HG03280 (cell line): Measurements from ENCODE around the gene PDZD2.
"Not testable (repeated sequence)": the region's sequence is repeated elsewhere in the genome, so short reads cannot be mapped to it uniquely, and the experiment has no call there.

Source experiments
- ATAC-seq: cut with Tn5 transposase; IDR thresholded peaks from one replicate; pipeline ENCODE4 v1.9.1; 2021; ENCODE audit warnings: mild to moderate bottlenecking, moderate library complexity; ENCODE audit not compliant: unreplicated experiment

Gene PDZD2

DNA sequence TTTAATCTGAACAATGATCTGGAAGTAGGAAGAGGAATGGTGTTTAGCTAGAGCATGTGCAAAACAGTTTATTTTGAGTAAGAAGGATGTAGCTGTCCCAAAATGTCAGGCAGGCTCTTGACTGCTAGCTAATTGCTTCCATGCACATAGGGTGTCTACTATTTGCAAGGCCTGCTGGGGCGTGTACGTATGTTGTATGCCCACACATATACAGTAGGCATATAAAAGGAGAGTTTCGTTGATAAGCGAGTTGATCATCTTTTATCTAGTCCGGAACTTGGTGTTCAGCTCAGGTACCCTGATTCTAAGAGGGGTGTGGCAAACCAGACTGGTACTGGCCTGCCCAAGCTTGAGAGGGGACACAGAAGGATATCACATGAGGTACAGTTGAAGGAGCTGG lies 358.0 kb downstream of the PDZD2 start:
- ATAC-seq = no peak

DNA sequence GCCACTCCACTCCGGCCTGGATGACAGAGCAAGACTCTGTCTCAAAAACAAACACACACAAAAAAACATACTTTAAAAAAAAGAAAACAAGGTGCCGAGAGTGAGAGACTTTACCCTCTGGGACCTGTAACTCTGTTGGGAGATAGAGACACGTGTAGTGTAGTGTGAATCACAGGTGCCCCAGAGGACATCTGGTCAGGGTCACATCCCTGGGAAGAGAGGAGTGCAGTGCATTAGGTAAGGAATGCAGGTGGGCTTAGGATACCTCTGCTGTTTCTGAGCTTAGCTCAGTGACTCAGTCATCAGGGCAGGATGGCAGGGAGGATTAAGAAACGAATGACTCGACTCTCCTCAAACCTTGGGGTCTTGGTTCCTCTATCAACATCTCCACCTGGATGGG lies 360.5 kb downstream of the PDZD2 start:
- no peak for ATAC-seq

DNA sequence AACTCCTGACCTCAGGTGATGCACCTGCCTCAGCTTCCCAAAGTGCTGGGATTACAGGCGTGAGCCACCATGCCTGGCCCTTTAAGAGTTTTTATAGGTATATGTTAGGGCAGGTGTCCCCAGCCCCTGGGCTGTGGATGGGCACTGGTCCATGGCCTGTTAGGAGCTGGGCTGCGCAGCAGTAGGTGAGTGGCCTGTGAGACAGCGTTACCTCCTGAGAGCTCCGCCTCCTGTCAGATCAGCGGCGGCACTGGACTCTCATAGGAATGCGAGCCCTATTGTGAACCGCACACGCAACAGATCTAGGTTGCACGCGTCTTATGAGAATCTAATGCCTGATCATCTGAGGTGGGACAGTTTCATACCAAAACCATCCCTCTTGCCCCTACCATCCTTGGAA lies 361.8 kb downstream of the PDZD2 start:
- no peak for ATAC-seq

DNA sequence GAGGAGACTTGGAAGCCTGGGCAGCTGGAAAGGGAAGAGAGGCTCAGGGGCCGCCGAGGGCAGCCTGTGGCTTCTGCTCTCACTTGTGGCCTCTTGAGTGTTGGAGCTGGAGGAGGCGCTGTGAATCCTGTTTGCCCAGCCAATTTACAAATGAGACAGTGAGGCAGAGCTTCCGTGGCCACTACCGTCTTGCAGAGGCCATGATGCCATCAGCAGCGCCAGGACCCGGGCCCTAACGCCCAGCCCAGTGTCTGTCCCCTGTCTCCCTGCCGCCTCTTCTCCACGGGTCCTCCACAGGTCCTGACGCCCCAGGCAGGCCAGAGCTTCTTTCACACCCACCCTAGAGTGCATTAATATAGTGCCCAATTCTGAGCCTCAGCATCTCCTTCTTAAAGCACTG lies 362.4 kb downstream of the PDZD2 start:
- no peak for ATAC-seq

DNA sequence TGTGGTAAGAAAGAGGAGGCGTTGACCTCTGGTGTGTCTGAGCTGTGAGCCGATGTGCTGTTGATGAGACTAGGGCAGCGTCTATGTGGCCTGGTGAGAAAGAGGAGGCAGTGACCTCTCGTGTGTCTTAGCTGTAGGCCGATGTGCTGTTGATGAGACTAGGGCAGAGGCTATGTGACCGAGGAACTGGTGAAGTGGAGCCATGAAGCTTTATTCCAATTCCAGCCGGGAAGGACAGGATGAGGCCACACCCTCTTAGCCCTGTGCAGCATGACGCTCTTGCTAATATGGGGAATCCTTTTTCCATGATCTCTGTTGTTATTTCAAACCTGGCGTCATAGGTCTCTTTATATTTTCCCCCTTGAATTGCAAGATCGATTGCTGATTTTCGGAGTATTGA lies 362.8 kb downstream of the PDZD2 start:
- ATAC-seq = no peak

DNA sequence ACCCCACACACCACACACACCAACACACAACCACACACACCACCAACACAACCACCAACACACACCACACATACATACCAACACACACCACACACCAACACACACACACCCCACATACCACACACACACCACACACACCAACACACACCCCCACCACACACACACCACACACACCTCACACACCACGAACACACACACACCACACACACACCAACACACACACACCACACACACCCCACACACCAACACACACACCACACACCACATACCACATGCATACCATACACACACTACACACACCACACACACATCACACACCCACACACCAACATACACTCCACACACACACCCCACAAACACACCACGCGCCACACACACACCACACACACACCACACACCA lies 363.8 kb downstream of the PDZD2 start:
- no peak for ATAC-seq

DNA sequence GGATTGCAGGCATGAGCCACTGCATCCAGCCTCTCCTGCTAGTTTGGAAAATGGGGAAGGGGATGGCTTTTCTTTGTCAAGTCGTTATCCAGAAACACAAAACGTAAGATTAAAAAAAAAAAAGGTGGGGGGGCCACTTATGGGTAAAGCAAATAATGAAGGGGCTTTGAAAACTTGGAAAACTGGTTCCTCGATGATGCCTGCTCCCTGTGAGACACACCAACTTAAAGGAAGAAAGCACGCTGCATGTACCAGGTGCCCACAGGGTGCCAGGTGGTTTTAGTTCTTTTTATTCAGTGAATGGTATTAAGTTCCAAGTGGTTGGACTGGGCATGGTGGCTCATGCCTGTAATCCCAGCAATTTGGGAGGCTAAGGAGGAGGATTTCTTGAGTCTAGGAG lies 365.1 kb downstream of the PDZD2 start:
- no peak for ATAC-seq

DNA sequence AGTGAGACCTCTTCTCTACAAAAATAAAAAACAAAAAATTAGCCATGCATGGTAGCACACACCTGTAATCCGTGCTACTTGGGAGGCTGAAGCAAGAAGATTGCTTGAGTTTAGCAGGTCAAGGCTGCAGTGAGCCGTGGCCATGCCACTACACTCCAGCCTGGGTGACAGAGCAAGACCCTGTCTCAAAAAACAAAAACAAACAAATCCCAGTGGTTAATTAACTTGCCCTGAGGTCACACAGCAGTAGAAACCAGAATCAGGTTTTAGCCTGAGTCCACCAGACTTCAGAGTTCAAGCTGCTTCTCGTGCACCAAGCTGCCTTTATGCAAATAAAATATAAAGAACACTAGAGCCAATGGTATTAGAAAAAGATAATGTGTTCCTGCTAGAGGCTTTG lies 365.5 kb downstream of the PDZD2 start:
- ATAC-seq = peak; percentile 48

DNA sequence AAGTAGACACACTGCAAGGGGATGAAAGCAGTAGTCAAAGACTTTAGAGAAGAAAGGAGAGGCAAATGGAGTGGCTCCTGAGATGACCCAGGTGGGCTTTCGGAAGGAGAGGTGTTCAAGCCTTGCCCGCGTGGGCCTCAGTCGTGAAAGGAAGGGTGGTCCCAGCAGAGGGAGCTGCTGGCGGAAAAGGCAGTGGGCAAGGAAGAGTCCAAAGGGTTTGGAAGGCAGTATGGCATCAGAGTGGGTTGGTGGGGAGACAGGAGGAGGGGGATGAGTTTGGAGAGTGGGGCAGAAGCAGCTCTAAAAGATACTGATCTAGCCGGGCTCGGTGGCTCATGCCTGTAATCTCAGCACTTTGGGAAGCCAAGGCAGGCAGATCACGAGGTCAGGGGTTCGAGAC lies 369.8 kb downstream of the PDZD2 start:
- no peak for ATAC-seq

DNA sequence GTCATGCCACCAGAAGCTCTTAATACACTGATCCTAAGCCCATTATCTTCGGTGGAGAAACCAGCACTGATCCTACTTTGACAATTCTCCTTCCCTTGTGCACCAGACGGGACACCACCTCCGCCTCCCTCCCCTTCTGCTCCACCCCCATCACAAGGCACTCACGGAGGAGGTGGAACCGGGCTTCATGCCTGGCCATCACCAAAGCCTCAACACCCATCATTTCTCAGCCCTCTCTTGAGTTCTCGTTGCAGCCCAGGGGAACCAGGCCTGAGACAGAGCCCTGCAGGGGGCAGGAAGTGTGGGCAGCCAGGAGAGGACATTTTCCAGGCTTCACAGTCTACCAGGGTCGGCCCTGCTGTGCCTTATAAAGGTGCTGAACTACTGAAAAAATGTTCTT lies 374.7 kb downstream of the PDZD2 start:
- ATAC-seq = no peak

DNA sequence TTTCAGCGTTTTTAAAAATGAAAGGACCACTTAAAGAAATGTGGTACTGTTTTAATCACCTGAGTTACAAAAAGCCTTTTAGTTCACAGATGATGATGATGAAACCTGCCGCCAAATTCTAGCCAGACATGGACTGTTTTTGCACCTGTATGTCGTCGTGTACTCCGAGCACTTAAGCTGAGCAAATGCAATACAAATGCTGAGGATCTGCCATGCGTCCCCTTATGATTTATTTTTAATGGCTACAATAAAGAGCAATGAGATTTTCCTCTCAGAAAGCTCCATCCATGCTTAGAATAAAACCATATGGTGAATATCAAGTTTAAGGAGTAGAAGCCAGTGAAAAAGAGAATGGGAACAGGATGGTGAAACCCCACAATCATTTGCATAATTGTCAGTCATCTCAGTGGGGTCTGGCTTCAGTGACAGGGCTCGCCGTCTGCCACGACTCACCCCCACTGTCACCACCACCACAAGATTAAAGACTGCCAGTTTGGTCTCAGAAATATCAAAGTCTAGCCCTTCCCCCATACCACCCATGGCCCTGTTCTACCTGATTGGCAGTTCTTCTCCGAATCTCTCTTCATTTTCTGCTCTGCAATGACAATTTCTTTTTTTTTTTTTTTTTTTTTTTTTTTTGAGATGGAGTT lies 375.3 kb downstream of the PDZD2 start:
- no peak for ATAC-seq

DNA sequence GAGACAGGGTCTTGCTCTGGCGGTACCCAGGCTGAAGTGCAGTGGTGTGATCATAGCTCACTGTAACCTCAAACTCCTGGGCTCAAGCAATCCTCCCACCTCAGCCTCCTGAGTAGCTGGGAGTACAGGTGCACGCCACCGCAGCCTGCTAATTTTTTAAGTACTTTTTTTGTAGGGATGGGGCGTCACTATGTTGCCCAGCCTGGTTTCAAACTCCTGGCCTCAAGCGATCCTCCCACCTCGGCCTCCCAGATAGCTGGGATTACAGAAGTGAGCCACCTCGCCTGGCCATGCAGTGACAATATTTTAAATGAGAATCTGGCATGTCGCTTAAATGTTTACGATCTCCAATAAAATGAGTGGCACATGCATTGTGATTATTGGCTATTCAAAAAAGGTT lies 376.3 kb downstream of the PDZD2 start:
- ATAC-seq = not testable (repeated sequence)

DNA sequence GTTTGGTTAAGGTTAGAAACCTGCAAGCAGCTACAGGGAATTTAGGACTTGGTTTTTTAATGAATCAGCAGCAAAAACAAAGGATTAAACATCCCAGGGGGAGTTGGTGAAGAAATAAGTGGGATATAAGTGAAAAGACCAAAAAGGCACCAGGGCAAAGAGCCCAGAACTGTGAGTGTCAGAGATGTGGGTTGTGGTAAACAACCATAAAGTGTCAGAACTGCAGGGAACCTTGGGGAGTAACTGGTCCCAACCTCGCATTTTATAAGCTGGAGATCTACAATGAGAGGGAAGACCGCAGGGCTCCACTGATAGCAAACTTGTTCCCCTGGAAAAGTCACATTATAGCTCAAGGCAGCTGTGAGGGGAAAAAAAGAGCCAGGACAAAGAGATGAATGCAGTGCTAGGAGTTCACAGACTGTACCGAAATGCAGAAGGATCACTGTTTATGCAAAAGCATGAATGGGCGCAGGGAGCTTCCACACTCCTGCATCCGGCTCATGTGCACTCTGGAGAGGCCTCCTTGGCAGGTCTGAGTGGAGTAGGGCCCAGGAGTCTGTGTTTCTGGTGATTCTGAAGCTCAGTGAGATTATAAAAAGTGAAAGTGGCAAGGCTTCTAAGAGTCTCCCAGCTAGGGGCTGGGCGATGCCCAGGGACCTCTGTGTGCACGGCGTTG lies 378.9 kb downstream of the PDZD2 start:
- no peak for ATAC-seq

DNA sequence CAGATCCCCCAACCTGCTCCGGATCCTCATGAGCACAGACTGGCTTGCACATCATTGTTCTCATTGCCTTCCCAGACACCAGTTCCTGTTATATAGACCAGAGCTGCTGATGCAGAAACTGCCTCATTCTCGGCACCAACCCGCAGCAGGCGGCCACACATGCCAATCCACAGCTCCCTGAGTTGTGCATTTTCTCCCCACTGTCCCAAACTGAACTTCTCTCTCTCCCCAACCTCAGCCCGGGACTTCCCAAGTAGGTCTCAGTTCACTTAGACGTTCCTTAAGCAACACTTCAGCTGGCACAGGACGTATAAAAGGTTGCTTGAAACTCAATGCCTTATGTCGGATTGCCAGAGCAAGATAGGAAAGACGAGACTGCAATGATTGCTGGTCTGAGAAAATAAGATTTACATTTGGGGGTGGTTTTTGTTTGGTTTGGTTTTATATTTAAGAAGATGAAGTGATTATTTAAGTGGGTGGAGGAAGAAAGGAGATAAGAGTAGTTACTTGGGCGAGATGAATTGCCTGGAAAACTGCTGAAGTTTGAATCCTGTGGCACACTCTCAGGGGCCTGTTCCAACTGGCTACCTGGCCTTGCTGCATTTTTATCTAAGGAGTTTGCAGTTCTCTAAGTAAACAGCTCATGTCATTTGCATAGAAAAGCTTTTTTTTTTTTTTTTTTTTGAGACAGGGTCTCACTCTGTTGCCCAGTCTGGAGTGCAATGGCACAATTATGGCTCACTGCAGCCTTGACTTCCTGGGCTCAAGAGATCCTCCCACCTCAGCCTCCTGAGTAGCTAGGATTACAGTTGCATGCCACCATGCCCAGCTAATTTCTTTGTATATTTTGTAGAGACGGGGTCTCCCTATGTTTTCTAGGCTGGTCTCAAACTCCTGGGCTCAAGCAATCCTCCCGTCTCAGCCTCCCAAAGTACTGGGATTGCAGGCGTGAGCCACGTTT lies 379.8 kb downstream of the PDZD2 start:
- no peak for ATAC-seq

DNA sequence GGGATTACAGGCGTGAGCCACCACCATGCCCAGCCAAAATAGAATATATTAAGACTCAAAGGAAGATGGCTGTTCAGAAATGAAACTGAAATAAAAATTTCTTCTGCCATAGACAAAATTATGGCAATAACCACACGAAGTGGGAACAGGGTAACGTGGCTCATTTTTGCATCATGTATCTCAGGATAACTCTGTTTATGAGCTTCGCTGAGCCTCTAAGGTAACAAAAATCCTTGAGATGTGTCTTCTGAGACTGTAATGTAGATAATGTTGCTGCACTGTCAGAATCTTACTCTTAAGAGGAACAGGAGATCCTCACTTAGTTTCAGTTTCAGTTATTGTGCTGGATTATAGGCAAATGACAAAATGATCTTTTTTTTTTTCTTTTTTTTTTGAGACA lies 381.3 kb downstream of the PDZD2 start:
- ATAC-seq = peak; percentile 86

DNA sequence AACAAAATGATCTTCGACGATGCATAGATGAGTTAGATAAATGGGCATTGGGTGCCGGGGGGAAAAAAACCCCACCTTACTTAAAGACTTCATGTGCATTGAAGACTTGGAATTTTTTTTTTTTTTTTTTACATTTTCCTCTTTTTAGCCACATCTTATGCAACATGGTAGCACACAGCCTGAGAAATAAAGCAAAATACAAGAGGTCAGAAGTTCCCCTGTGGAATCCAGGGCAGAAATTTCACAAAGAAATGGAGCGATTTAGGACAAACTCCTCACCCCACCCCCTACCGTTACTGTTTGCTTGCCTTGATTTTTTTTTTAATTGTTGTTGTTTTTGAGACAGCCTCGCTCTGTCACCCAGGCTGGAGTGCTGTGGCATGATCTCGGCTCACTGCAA lies 382.0 kb downstream of the PDZD2 start:
- no peak for ATAC-seq

DNA sequence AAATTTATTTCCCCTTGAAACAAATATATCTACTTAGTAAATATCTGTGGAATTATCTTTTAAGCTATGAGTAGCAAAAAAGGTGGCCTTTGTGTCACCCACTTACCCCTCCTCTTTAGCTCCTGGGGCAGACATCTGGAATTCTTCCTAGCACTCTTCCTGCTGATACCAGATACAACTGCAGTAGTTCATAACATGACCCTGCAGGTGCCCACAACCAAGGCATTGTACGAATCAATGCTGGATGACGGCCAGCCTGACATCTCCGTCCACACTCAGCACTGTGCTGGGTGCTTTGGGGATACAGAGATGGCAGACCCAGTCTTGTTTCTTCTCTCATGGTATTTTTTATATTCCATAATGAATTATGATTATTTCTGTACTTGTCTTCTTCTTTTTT lies 382.8 kb downstream of the PDZD2 start:
- no peak for ATAC-seq

DNA sequence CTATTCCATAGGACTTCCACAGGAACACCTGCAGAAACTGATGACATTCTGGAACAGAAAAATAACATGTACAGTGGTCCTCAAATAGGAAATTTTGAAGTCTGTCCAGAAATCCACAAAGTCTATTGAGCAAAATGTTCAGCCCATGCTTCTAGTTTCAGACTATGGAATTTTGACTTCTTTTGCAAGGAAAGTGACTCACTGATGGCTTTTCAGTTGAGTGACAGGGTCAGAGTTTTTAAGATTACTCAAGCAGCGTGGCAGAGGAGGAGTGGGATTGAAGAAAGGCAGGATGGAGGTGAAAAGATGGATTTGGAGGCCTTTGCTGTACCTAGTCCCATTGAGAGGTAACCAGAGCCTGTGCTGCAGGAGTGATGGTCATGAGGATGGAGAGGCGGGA lies 383.7 kb downstream of the PDZD2 start:
- no peak for ATAC-seq

DNA sequence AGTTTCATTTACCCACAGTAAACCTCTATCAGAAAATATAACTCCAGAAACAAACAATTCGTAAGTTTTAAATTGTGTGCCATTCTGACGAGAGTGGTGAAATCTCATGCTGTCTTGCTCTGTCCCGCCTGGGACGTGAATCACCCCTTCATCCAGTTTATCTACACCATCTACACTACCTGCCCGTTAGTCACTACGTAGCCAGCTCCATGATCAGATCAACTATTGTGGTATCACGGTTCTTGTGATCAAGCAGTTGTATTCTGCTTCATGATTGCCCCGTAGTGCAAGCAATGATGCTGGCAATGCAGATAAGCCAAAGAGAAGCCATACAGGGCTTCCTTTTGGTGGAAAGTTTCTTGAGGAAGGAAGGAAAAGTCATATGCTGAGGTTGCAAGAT lies 384.9 kb downstream of the PDZD2 start:
- no peak for ATAC-seq

DNA sequence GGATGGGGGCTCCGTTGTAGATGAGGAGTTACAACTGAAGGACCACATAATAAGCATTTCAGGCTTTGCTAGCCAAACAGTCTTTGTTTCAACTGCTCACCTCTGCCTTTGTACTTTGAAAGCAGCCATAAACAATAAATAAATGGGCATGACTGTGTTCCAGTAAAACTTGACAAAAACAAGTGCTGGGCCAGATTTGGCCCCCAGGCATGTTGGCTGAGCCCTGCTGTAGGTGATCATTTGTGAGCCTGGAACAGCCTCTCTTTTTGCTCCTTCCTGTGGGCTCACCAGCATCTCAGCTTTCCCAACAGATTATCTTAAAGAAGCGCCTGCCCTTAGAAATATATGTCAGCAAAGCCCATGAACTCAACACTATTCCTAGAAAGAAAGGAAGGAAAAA lies 385.8 kb downstream of the PDZD2 start:
- ATAC-seq = no peak

DNA sequence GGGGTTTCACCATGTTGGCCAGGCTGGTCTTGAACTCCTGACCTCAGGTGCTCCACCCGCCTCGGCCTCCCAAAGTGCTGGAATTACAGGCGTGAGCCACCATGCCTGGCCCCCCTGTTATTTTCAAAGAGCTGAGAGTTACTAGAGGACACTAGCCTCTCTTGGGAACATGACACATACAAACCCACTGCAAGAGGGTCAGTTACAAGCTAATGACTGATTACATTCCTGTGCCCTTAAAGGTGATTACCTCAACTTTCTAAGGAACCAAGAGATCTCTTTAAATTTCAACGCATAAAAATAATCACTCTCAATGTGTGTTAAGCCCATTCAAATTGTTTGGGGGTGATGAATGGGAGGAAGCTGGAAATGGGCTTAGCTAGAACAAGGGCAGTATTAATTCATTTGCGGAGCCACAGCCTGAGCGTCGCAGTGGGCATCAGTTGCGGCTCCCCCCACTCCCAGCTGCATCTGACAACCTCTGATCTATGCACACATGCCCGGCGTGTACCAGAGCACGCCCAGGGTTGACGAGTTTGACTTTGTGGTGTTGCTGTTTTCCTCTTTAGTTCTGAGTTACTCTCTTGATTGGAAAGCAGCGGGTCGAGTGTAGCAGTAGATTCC lies 388.3 kb downstream of the PDZD2 start:
- no peak for ATAC-seq
